Measurements from ENCODE around the gene MRPL54.

DNA sequence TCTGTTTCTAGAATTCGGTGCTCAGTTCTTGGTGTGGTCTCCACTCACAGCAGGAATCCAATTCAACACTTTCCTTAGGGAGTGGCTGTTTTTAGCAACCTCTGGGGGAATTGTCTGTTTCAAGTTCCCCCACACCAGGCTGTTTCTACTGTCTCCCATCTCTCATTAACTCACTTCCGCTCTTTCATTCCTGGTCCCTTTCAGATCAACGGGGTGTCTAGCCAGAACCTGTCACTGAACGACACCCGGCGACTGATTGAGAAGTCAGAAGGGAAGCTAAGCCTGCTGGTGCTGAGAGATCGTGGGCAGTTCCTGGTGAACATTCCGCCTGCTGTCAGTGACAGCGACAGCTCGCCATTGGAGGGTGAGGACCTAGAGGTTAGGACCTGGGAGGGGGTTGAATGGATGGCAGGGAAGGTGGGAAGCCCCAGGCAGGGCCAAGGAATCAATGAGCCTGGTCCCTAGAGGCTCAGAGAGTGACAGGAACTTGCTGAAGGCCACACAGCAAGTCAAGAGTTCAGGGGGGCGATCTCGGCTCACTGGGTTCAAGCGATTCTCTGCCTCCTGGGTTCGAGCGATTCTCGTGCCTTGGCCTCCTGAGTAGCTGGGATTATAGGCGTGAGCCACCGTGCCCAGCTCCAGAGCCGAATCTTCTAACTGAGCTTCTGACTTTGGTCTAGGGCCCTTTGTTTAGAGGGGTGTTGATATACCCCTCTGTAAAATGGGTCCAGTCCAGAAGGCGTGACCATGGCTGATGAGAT lies 28.8 kb upstream of the MRPL54 start:
- TF ChIP-seq, protein P1, sequence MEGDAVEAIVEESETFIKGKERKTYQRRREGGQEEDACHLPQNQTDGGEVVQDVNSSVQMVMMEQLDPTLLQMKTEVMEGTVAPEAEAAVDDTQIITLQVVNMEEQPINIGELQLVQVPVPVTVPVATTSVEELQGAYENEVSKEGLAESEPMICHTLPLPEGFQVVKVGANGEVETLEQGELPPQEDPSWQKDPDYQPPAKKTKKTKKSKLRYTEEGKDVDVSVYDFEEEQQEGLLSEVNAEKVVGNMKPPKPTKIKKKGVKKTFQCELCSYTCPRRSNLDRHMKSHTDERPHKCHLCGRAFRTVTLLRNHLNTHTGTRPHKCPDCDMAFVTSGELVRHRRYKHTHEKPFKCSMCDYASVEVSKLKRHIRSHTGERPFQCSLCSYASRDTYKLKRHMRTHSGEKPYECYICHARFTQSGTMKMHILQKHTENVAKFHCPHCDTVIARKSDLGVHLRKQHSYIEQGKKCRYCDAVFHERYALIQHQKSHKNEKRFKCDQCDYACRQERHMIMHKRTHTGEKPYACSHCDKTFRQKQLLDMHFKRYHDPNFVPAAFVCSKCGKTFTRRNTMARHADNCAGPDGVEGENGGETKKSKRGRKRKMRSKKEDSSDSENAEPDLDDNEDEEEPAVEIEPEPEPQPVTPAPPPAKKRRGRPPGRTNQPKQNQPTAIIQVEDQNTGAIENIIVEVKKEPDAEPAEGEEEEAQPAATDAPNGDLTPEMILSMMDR (conservative IDR thresholded peaks at IDR 0.05; ENCODE audit: low read length), result no peak
- TF ChIP-seq EZH2phosphoT487 (IDR thresholded peaks at IDR 0.05; ENCODE audit: borderline replicate concordance), result no peak

Data from Loucy (cell line).